RWPE2 (cell line): ENCODE measurements around the gene GLP1R.
A peak's percentile ranks its signal among the peaks of the same experiment; 100 is the strongest.

Experiments
- ATAC-seq: fragments of 200-7000 bp; cut with Tn5 transposase; 3 replicates; pipeline ENCODE4 v1.9.1; 2021; ENCODE audit warnings: low read depth
- DNase-seq: peaks from one replicate; pipeline ENCODE4 v3.0.0-alpha.2; 2020; ENCODE audit warnings: low spot score
- H3K27ac ChIP-seq: fragments of 450-650 bp; 2 replicates; pipeline ENCODE4 v1.5.1; 2017; ENCODE audit warnings: mild to moderate bottlenecking; ENCODE audit not compliant: poor library complexity, severe bottlenecking
- H3K27me3 ChIP-seq: fragments of 250-450 bp; sonication (Bioruptor Pico); 2 replicates; pipeline ENCODE4 v1.5.1; 2021; ENCODE audit warnings: mild to moderate bottlenecking, moderate library complexity; ENCODE audit not compliant: insufficient read depth, poor library complexity, severe bottlenecking
- H3K36me3 ChIP-seq: fragments of 250-450 bp; sonication (Bioruptor Pico); 2 replicates; pipeline ENCODE4 v1.5.1; 2020; ENCODE audit warnings: low read depth, mild to moderate bottlenecking, moderate library complexity
- H3K4me1 ChIP-seq: fragments of 250-450 bp; sonication (Bioruptor Pico); 2 replicates; pipeline ENCODE4 v1.5.1; 2021; ENCODE audit warnings: mild to moderate bottlenecking, moderate library complexity; ENCODE audit not compliant: insufficient read depth, poor library complexity, severe bottlenecking
- H3K4me3 ChIP-seq: fragments of 250-450 bp; sonication (Bioruptor Pico); 2 replicates; pipeline ENCODE4 v1.5.1; 2021; ENCODE audit warnings: mild to moderate bottlenecking, moderate library complexity; ENCODE audit not compliant: severe bottlenecking
- H3K9me3 ChIP-seq: fragments of 250-450 bp; sonication (Bioruptor Pico); 2 replicates; pipeline ENCODE4 v1.5.1; 2021; ENCODE audit warnings: mild to moderate bottlenecking, moderate library complexity; ENCODE audit not compliant: severe bottlenecking
- TF ChIP-seq, protein P1 (sequence below): fragments of 450-650 bp; IDR thresholded peaks from one replicate; pipeline ENCODE4 v1.5.1; 2017; ENCODE audit warnings: mild to moderate bottlenecking, moderate library complexity; ENCODE audit not compliant: poor library complexity, severe bottlenecking

GLP1R gene

DNA sequence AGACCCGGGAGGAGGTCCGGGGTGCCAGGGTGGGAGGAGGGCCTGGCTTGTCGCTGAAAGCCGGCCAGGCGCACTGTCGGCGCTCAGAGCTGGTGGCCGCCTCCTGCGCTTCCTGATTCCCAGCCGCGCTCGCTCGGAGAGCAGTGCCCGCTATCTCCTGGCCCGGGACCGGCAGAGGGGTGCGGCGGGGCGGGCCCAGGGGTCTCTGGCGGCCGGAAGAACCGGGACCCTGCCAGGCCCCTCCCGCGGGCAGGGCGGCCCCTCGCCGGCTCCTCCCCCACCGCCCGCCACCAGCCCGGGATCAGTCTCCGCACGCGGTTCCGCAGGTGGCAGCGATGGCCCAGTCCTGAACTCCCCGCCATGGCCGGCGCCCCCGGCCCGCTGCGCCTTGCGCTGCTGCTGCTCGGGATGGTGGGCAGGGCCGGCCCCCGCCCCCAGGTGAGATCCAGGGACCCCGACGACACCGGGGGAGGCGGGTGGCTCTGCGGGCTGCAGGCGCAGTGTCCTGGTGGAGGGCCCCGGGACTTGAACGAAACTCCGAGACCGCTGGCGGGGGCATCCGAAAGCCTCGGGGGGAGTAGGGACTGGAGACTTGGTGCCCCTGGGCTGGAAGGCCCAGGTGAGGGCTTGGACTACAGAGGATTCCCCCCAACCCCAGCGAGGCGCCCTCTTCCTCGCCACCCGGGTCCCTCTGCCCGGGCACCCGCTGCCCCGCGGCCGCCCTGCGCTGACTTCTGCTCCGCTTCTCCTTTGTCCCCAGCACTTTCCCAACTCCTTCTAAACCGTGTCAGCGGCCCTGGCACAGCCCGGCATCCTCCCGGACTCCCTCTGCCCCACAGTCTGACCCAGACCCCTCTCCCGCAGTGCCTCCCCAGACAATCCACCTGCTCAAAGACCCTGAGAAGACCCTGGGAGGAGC is at the start of gene GLP1R:
GLP1R (plus strand) TSS at position 301 of the 919 bp plus-strand sequence; CDS start at position 361, 60 bp downstream.
- TF ChIP-seq, protein P1, sequence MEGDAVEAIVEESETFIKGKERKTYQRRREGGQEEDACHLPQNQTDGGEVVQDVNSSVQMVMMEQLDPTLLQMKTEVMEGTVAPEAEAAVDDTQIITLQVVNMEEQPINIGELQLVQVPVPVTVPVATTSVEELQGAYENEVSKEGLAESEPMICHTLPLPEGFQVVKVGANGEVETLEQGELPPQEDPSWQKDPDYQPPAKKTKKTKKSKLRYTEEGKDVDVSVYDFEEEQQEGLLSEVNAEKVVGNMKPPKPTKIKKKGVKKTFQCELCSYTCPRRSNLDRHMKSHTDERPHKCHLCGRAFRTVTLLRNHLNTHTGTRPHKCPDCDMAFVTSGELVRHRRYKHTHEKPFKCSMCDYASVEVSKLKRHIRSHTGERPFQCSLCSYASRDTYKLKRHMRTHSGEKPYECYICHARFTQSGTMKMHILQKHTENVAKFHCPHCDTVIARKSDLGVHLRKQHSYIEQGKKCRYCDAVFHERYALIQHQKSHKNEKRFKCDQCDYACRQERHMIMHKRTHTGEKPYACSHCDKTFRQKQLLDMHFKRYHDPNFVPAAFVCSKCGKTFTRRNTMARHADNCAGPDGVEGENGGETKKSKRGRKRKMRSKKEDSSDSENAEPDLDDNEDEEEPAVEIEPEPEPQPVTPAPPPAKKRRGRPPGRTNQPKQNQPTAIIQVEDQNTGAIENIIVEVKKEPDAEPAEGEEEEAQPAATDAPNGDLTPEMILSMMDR, result no peak
- DNase-seq, result no peak
- ATAC-seq, result no peak
- H3K9me3 ChIP-seq, result no peaks in the 10 kb centered on the region
- no peaks in the 10 kb centered on the region for H3K36me3 ChIP-seq
- H3K27me3 ChIP-seq, result peaks cover 29% of the 10 kb centered on the region
- H3K27ac ChIP-seq, result no peak within 1 kb of the TSS
- H3K4me1 ChIP-seq, result no peaks in the 10 kb centered on the region
- H3K4me3 ChIP-seq, result no peak within 1 kb of the TSS

- H3K27me3 ChIP-seq, result peaks cover 36% of the 10 kb centered on the region
- no peaks in the 10 kb centered on the region for H3K4me1 ChIP-seq
- no peak for ATAC-seq
- no peaks in the 10 kb centered on the region for H3K36me3 ChIP-seq
- H3K27ac ChIP-seq, result no peak overlapping the region
- DNase-seq, result no peak
- no peak overlapping the region for H3K4me3 ChIP-seq
- TF ChIP-seq, protein P1, result peak; percentile 14
- no peaks in the 10 kb centered on the region for H3K9me3 ChIP-seq
Measured at GRCh38 chr6:39003072-39003471, 45.5 kb upstream of the GLP1R start.

DNA sequence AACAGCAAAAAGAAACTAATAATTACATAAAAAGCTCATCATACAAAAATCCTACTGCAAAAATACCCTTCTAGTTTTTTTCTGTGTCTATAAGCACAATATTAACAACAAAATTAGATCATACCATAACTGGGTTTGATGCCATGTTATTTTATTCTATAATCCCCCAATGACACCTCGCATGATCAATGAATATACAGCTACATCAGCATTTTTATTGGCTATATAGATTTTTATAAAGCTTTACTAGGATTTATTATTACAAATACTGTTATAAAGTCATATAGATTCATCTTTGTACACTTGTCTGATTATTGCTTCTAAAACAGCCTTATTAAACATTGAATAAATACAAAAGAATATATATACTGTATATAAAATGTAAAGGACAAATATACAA is 45.1 kb upstream of the GLP1R start:
- H3K4me1 ChIP-seq, result no peaks in the 10 kb centered on the region
- H3K27me3 ChIP-seq, result peaks cover 36% of the 10 kb centered on the region
- H3K9me3 ChIP-seq, result no peaks in the 10 kb centered on the region
- no peak overlapping the region for H3K4me3 ChIP-seq
- ATAC-seq, result no peak
- no peak overlapping the region for H3K27ac ChIP-seq
- no peaks in the 10 kb centered on the region for H3K36me3 ChIP-seq
- DNase-seq, result no peak
- TF ChIP-seq, protein P1, result no peak

GRCh38 chr6:39004801-39005200 is 43.8 kb upstream of the GLP1R start:
- no peak for ATAC-seq

More at GRCh38 chr6:39004801-39005200, 43.8 kb upstream of the GLP1R start:
- H3K9me3 ChIP-seq, result no peaks in the 10 kb centered on the region
- no peak for DNase-seq
- no peak overlapping the region for H3K27ac ChIP-seq
- H3K4me3 ChIP-seq, result no peak overlapping the region
- TF ChIP-seq, protein P1, result no peak
- no peaks in the 10 kb centered on the region for H3K4me1 ChIP-seq
- H3K27me3 ChIP-seq, result peaks cover 40% of the 10 kb centered on the region
- no peaks in the 10 kb centered on the region for H3K36me3 ChIP-seq
